ENCODE measurements around the gene MRPS6.

GRCh38 chr21:34024374-34024693 is 49.0 kb upstream of the MRPS6 start:
- TF ChIP-seq, protein P1, sequence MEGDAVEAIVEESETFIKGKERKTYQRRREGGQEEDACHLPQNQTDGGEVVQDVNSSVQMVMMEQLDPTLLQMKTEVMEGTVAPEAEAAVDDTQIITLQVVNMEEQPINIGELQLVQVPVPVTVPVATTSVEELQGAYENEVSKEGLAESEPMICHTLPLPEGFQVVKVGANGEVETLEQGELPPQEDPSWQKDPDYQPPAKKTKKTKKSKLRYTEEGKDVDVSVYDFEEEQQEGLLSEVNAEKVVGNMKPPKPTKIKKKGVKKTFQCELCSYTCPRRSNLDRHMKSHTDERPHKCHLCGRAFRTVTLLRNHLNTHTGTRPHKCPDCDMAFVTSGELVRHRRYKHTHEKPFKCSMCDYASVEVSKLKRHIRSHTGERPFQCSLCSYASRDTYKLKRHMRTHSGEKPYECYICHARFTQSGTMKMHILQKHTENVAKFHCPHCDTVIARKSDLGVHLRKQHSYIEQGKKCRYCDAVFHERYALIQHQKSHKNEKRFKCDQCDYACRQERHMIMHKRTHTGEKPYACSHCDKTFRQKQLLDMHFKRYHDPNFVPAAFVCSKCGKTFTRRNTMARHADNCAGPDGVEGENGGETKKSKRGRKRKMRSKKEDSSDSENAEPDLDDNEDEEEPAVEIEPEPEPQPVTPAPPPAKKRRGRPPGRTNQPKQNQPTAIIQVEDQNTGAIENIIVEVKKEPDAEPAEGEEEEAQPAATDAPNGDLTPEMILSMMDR (IDR thresholded peaks at IDR 0.05; ENCODE audit: borderline replicate concordance, extremely low read depth, low read length, poor library complexity, severe bottlenecking) = no peak
- no peak for TF ChIP-seq EZH2 (IDR thresholded peaks at IDR 0.05; ENCODE audit: borderline replicate concordance, low read depth, low read length, severe bottlenecking)
